Mesenchymal stem cell (in vitro differentiated cells and primary cell): ENCODE results near the gene YWHAH.

Source experiments
- DNase-seq: peaks from one replicate; pipeline ENCODE4 v3.0.0-alpha.2; 2013
- H2AFZ ChIP-seq: one replicate; pipeline ENCODE4 v1.6.1; 2013; ENCODE audit warnings: low read depth, mild to moderate bottlenecking, control low read depth, inconsistent platforms, low read length, moderate library complexity
- H2AK5ac ChIP-seq: 2 replicates; pipeline ENCODE4 v1.6.1; 2013; ENCODE audit warnings: low read length, moderate library complexity, mild to moderate bottlenecking, inconsistent platforms; ENCODE audit not compliant: severe bottlenecking
- H2BK120ac ChIP-seq: one replicate; pipeline ENCODE4 v1.6.1; 2013; ENCODE audit warnings: low read depth, mild to moderate bottlenecking, inconsistent platforms, low read length, moderate library complexity
- H2BK12ac ChIP-seq, 2 experiments: one replicate each; pipeline ENCODE4 v1.6.1; 2013; ENCODE audit warnings: inconsistent platforms in 2 of 2, low read length in 2 of 2, mild to moderate bottlenecking in 2 of 2, moderate library complexity in 2 of 2, control low read depth in 1 of 2
- H2BK15ac ChIP-seq: one replicate; pipeline ENCODE4 v1.6.1; 2013; ENCODE audit warnings: mild to moderate bottlenecking, low read depth, inconsistent platforms; ENCODE audit not compliant: poor library complexity, severe bottlenecking
- H2BK5ac ChIP-seq: 2 replicates; pipeline ENCODE4 v1.6.1; 2013; ENCODE audit warnings: low read depth, mild to moderate bottlenecking, low read length, control low read depth, inconsistent platforms; ENCODE audit not compliant: poor library complexity, severe bottlenecking
- H3K14ac ChIP-seq, 2 experiments: one replicate each; pipeline ENCODE4 v1.6.1; 2013; ENCODE audit warnings: inconsistent platforms in 2 of 2, low read length in 2 of 2, control low read depth in 1 of 2, mild to moderate bottlenecking in 1 of 2, moderate library complexity in 1 of 2
- H3K18ac ChIP-seq, 2 experiments: one replicate each; pipeline ENCODE4 v1.6.1; 2013; ENCODE audit warnings: inconsistent platforms in 2 of 2, low read length in 2 of 2, control low read depth in 1 of 2, low read depth in 1 of 2, mild to moderate bottlenecking in 1 of 2
- H3K23ac ChIP-seq, 2 experiments: one replicate each; pipeline ENCODE4 v1.6.1; 2013; ENCODE audit warnings: inconsistent platforms in 2 of 2, low read length in 2 of 2, mild to moderate bottlenecking in 2 of 2, moderate library complexity in 2 of 2, control low read depth in 1 of 2
- H3K27ac ChIP-seq: 2 replicates; pipeline ENCODE4 v1.5.1; 2013; ENCODE audit warnings: mild to moderate bottlenecking, moderate library complexity, low read length, control low read depth, inconsistent platforms; ENCODE audit not compliant: poor library complexity, severe bottlenecking
- H3K27me3 ChIP-seq, 2 experiments: 2 replicates each; pipeline versions ENCODE4 v1.6.1 to v1.7.0; 2013; ENCODE audit warnings: low read length in 2 of 2, mild to moderate bottlenecking in 2 of 2, moderate library complexity in 2 of 2, control low read depth in 1 of 2, inconsistent platforms in 1 of 2; ENCODE audit not compliant: control insufficient read depth in 1 of 2, insufficient read depth in 1 of 2
- H3K36me3 ChIP-seq, 2 experiments: 2 replicates each; pipeline versions ENCODE4 v1.6.1 to v1.7.0; 2013; ENCODE audit warnings: low read length in 2 of 2, control low read depth in 1 of 2, inconsistent platforms in 1 of 2, low read depth in 1 of 2, mild to moderate bottlenecking in 1 of 2; ENCODE audit not compliant: insufficient read depth in 2 of 2, control insufficient read depth in 1 of 2
- H3K4ac ChIP-seq, 2 experiments: one replicate each; pipeline ENCODE4 v1.6.1; 2013; ENCODE audit warnings: inconsistent platforms in 2 of 2, low read length in 2 of 2, mild to moderate bottlenecking in 2 of 2, moderate library complexity in 2 of 2, control low read depth in 1 of 2, low read depth in 1 of 2
- H3K4me1 ChIP-seq: 2 replicates; pipeline ENCODE4 v1.6.1; 2013; ENCODE audit warnings: low read depth, low read length, control low read depth; ENCODE audit not compliant: control insufficient read depth, insufficient read depth
- H3K4me2 ChIP-seq: 2 replicates; pipeline ENCODE4 v1.6.1; 2013; ENCODE audit warnings: low read length, mild to moderate bottlenecking, inconsistent platforms; ENCODE audit not compliant: poor library complexity, severe bottlenecking
- H3K4me3 ChIP-seq, 2 experiments: 2 replicates each; pipeline versions ENCODE4 v1.5.1 to v1.7.0; 2013; ENCODE audit warnings: low read length in 2 of 2, mild to moderate bottlenecking in 2 of 2, control low read depth in 1 of 2, low read depth in 1 of 2; ENCODE audit not compliant: insufficient read depth in 1 of 2
- H3K79me1 ChIP-seq: replicated peaks from 2 replicates; pipeline ENCODE4 v1.6.1; 2013; ENCODE audit warnings: mild to moderate bottlenecking, control low read depth, low read length, inconsistent platforms; ENCODE audit not compliant: poor library complexity, severe bottlenecking
- H3K9ac ChIP-seq: 2 replicates; pipeline ENCODE4 v1.7.0; 2013; ENCODE audit warnings: mild to moderate bottlenecking, low read length, moderate library complexity
- H3K9me3 ChIP-seq: 2 replicates; pipeline ENCODE4 v1.7.0; 2013; ENCODE audit warnings: mild to moderate bottlenecking, low read length; ENCODE audit not compliant: control insufficient read depth
- H4K8ac ChIP-seq: one replicate; pipeline ENCODE4 v1.6.1; 2013; ENCODE audit warnings: inconsistent platforms, mild to moderate bottlenecking, low read length, moderate library complexity
- H4K91ac ChIP-seq: one replicate; pipeline ENCODE4 v1.6.1; 2013; ENCODE audit warnings: mild to moderate bottlenecking, low read length, inconsistent platforms
- WGBS: methylation state at CpG from one replicate; pipeline ENCODE4 v1.1.7; 2013; ENCODE audit warnings: mixed read lengths; 5-methylcytosine and 5-hydroxymethylcytosine counted together

Gene YWHAH

DNA sequence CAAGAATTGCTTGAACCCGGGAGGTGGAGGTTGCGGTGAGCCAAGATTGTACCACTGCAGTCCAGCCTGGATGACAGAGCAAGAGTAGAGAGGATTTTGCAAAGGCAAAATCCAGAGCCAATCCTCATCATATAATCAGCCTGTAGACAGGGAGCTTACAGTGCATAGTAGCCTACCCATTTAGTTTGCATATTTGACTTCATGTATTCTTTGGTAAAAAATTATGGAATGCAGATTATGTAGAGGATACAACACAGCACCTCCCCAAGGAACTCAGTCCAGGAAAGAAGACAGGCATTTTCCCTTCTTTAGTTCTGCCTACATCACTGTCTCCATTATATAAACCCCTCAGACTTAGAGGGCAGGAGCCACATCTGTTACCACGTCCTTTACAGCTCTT, 39.7 kb upstream of the YWHAH start:
- Histone ChIP-seq H4K91ac (no peak overlapping the region), H3K4me2 (no peak overlapping the region), H3K4me1 (no peaks in the 10 kb centered on the region), H3K27me3 (no peaks in the 10 kb centered on the region), H2BK12ac (no peak overlapping the region), H3K9me3 (no peaks in the 10 kb centered on the region), H2BK120ac (no peak overlapping the region), H3K18ac (no peak overlapping the region), H3K36me3 (peaks cover 36 to 61% of the 10 kb centered on the region in 2 experiments), H3K27ac (no peak overlapping the region), H2BK5ac (no peak overlapping the region), H4K8ac (no peak overlapping the region), H3K9ac (no peak overlapping the region), H2AK5ac (no peak overlapping the region), H3K79me1 (no peaks in the 10 kb centered on the region), H3K4ac (no peak overlapping the region), H3K4me3 (no peak overlapping the region), H3K23ac (no peak overlapping the region), H3K14ac (no peak overlapping the region), H2AFZ (no peak overlapping the region), H2BK15ac (no peak overlapping the region)
- no peak for DNase-seq
- 100% methylated on average over 2 of the region's 3 CpGs for WGBS

DNA sequence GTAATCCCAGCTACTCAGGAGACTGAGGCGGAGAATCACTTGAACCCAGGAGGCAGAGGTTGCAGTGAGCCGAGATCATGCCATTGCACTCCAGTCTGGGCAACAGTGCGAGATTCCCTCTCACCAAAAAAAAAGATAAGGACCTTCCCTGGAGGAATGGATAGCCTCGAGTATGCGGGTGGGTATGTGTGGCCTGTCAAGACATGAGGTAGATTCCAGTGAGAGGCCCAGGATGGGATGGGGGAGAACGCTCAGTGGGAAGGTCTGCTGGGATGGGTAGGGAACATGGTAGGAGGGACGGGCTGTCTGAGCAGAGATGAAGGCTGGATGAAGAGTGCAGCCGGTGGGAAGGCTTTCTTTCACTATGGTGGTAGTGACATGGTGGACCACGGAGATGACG, 39.0 kb upstream of the YWHAH start:
- H2AK5ac ChIP-seq: no peak overlapping the region
- no peak for DNase-seq

DNA sequence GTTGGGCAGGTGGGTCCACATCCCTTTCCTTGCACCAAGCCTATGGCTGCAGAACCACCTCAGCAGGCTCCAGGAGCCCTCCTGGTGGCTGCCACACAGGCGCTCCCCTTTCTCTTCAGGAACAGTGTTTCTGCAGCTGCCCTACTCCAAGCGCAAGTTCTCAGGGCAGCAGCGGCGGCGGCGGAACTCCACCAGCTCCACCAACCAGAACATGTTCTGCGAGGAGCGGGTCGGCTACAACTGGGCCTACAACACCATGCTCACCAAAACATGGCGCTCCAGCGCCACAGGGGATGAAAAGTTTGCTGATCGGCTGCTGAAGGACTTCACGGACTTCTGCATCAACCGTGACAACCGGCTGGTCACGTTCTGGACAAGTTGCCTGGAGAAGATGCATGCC, 38.2 kb upstream of the YWHAH start:
- Histone ChIP-seq H3K23ac (no peak overlapping the region), H3K9ac (no peak overlapping the region), H2BK15ac (no peak overlapping the region), H2BK120ac (no peak overlapping the region), H4K91ac (no peak overlapping the region), H3K4me2 (no peak overlapping the region), H3K18ac (no peak overlapping the region), H3K14ac (no peak overlapping the region), H2AFZ (no peak overlapping the region), H3K4ac (no peak overlapping the region), H2BK12ac (no peak overlapping the region), H3K27ac (no peak overlapping the region), H3K36me3 (peaks cover 37 to 69% of the 10 kb centered on the region in 2 experiments), H3K79me1 (no peaks in the 10 kb centered on the region), H2AK5ac (no peak overlapping the region), H3K9me3 (no peaks in the 10 kb centered on the region), H3K27me3 (no peaks in the 10 kb centered on the region), H2BK5ac (no peak overlapping the region), H3K4me1 (no peaks in the 10 kb centered on the region), H3K4me3 (no peak overlapping the region), H4K8ac (no peak overlapping the region)
- 97% methylated on average over 16 of the region's 16 CpGs for WGBS
- no peak for DNase-seq

More for the DNA sequence above, 39.0 kb upstream of the YWHAH start:
- Histone ChIP-seq H3K4me1 (no peaks in the 10 kb centered on the region), H3K27me3 (no peaks in the 10 kb centered on the region), H2BK15ac (no peak overlapping the region), H4K91ac (no peak overlapping the region), H3K14ac (no peak overlapping the region), H3K27ac (no peak overlapping the region), H2BK5ac (no peak overlapping the region), H4K8ac (no peak overlapping the region), H3K4ac (no peak overlapping the region), H3K23ac (no peak overlapping the region), H3K9ac (no peak overlapping the region), H3K18ac (no peak overlapping the region), H2AFZ (no peak overlapping the region), H3K4me3 (no peak overlapping the region), H3K4me2 (no peak overlapping the region), H3K9me3 (no peaks in the 10 kb centered on the region), H2BK120ac (no peak overlapping the region), H3K79me1 (no peaks in the 10 kb centered on the region), H2BK12ac (no peak overlapping the region), H3K36me3 (peaks cover 35 to 68% of the 10 kb centered on the region in 2 experiments)
- WGBS: 94% methylated on average over 10 of the region's 10 CpGs

DNA sequence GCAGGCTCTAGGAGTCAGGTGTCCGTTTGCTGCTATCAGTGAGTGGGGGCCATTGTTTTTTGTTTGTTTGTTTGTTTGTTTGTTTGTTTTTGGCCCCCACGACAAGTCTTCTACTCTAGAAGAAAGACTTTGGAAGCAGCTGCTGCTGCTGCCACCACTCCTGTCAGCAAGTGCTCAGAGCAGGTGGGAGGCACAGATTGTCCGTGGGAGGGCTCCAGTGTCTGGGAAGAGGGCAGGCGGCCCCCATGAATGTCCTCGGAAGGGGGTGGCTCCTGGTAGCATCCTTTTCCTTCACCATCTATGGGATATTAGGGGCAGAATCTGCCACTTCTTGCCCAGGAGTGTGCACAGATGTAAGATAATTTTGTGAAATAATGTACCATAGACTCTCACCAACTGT, 37.8 kb upstream of the YWHAH start:
- no peaks in the 10 kb centered on the region for H3K79me1 ChIP-seq
- peaks cover 37 to 65% of the 10 kb centered on the region in 2 experiments for H3K36me3 ChIP-seq
- no peak overlapping the region for H4K91ac ChIP-seq
- H2AK5ac ChIP-seq: no peak overlapping the region
- no peak overlapping the region for H2BK15ac ChIP-seq
- no peak overlapping the region for H3K14ac ChIP-seq
- no peaks in the 10 kb centered on the region for H3K4me1 ChIP-seq
- no peaks in the 10 kb centered on the region for H3K27me3 ChIP-seq
- H3K4ac ChIP-seq: no peak overlapping the region
- no peak overlapping the region for H3K18ac ChIP-seq
- H3K4me3 ChIP-seq: no peak overlapping the region
- no peak overlapping the region for H3K23ac ChIP-seq
- H3K27ac ChIP-seq: no peak overlapping the region
- 91% methylated on average over 4 of the region's 5 CpGs for WGBS
- H3K9me3 ChIP-seq: no peaks in the 10 kb centered on the region
- no peak overlapping the region for H4K8ac ChIP-seq
- DNase-seq: no peak
- H3K9ac ChIP-seq: no peak overlapping the region
- H2BK12ac ChIP-seq: no peak overlapping the region
- H2BK120ac ChIP-seq: no peak overlapping the region
- H3K4me2 ChIP-seq: no peak overlapping the region
- H2AFZ ChIP-seq: no peak overlapping the region
- H2BK5ac ChIP-seq: no peak overlapping the region
